Right lobe of liver (tissue), 6 donors: ENCODE results near the gene UTP18. TPM values are rescaled to one million over a fixed set of nuclear protein-coding genes. Genes with fewer than 3 reads are reported as not detected.

Source experiments
- ATAC-seq, 4 donors: fragments of 200-7000 bp; cut with Tn5 transposase; one replicate each; pipeline ENCODE4 v1.9.1; 2020; ENCODE audit warnings: mild to moderate bottlenecking in 4 of 4, moderate library complexity in 4 of 4
- DNase-seq, 3 donors: peaks; one replicate each; pipeline ENCODE4 v3.0.0-alpha.2; 2020
- H3K27ac ChIP-seq, 3 donors: fragments of 200-600 bp; one replicate each; pipeline ENCODE4 v1.8.0; 2022
- H3K27me3 ChIP-seq, 2 donors: fragments of 200-600 bp; one replicate each; pipeline ENCODE4 v1.8.0; 2022
- H3K36me3 ChIP-seq, 4 donors: fragments of 200-600 bp; sonication (generic) in 1 of 4; one replicate each; pipeline versions ENCODE4 v1.5.1 to v1.8.0; 2017 to 2022; ENCODE audit warnings: control low read depth in 1 of 4
- H3K4me1 ChIP-seq, 4 donors: fragments of 200-600 bp; sonication (generic) in 1 of 4; one replicate each; pipeline versions ENCODE4 v1.5.1 to v1.8.0; 2017 to 2022; ENCODE audit warnings: control low read depth in 1 of 4
- H3K4me3 ChIP-seq, 3 donors: fragments of 200-600 bp; one replicate each; pipeline ENCODE4 v1.8.0; 2022
- H3K9me3 ChIP-seq, 4 donors: fragments of 200-600 bp; sonication (generic) in 1 of 4; one replicate each; pipeline versions ENCODE4 v1.5.1 to v1.8.0; 2017 to 2022; ENCODE audit warnings: control low read depth in 1 of 4
- POLR2A ChIP-seq: fragments of 450-650 bp; IDR thresholded peaks from one replicate; pipeline ENCODE4 v1.6.1; 2017; ENCODE audit warnings: antibody characterized with exemption, mild to moderate bottlenecking
- WGBS: methylation state at CpG from one replicate; pipeline ENCODE4 v1.1.6; 2018; ENCODE audit warnings: low coverage, low lambda C conversion rate; ENCODE audit not compliant: insufficient coverage; ENCODE audit errors: missing lambda C conversion rate; 5-methylcytosine and 5-hydroxymethylcytosine counted together
- intact Hi-C, 2 donors: fragments of 100-400 bp; cut with DNase I; formaldehyde crosslinking; loops; one replicate each; pipeline versions ENCODE4 v1.11.2 to v1.14.1; 2022
- long read RNA-seq: library from polyadenylated mRNA; unstranded; transcript quantifications from one replicate; pipeline ENCODE4 v2.0.0, GENCODE V29; 2019
- total RNA-seq, 6 experiments: library from RNA; depleted of rRNA in 2 of 6; stranded (reverse); fragments of >200 nt in 2 of 6; fragmentation: NEBNext Ultra II Directional in 3 of 6; extraction: Animal tissue kit (Norgen Biotek cat#: 25700) in 3 of 6; gene quantifications; one replicate each; pipeline versions ENCODE4 v1.1.0 to v1.2.4, GENCODE V29; 2016 to 2023
- TF ChIP-seq, protein P1 (sequence below), 4 donors: fragments of 200-600 bp in 3 of 4; fragments of 450-650 bp in 1 of 4; IDR thresholded peaks; one replicate each; pipeline versions ENCODE4 v1.5.1 to v1.8.0; 2016 to 2022; ENCODE audit warnings: antibody characterized with exemption in 4 of 4, mild to moderate bottlenecking in 2 of 4
- donor health status: DM: no; HTN: yes; CAD: no.
- donor health status: DM: no; HTN: no; CAD: no.
- donor health status: DM: no; HTN: no; CAD: no.
- donor health status: DM: no; HTN: yes; CAD: no.
- donor health status: DM: no; HTN: yes; CAD: no.

UTP18 gene
- 10 to 100 TPM; 12.0 to 15.3 (median 13.7) TPM for total RNA-seq
- long read RNA-seq, partial matches to known transcripts = 0 of 5 reads
- long read RNA-seq, other reads (novel, unspliced or antisense) = 2 of 5 reads

DNA sequence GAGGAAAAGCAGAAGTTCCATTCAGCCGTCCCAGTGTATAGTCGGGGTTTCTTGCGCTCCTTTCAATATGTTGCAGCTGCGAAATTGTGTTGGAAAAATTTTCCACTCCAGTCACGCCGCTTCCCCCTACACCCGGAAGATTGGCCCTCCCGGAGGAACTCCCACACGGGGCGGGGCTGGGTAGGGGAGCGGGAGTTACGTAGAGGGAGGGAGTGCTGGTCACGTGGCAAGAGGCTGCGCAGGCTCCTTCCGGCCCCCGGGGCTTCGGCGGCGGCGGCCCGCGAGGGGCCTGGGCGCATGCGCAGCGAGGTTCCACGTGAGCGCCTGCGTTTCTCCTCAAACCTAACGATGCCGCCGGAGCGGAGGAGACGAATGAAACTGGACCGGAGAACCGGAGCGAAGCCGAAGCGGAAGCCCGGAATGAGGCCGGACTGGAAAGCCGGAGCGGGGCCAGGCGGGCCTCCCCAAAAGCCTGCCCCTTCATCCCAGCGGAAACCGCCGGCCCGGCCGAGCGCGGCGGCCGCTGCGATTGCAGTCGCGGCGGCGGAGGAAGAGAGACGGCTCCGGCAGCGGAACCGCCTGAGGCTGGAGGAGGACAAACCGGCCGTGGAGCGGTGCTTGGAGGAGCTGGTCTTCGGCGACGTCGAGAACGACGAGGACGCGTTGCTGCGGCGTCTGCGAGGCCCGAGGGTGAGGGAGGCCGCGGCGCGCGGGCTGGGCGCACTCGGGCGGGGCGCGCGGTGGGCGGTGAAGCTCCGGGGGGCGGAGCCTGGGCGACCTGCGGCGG is at the start of gene UTP18:
Gene UTP18 (plus strand): TSS at position 310 of the 787 bp plus-strand sequence. CDS start 39 bp downstream, at position 349.
- Histone ChIP-seq H3K36me3 (peaks cover 0 to 9% (median 0%) of the 10 kb centered on the region in 4 donors), H3K27ac (peak within 1 kb of the TSS; percentile 95 to 97 (median 96)), H3K4me1 (peaks cover 0 to 42% (median 18%) of the 10 kb centered on the region in 4 donors), H3K27me3 (no peaks in the 10 kb centered on the region), H3K9me3 (no peaks in the 10 kb centered on the region), H3K4me3 (peak within 1 kb of the TSS; percentile 89 to 99 (median 98))
- ATAC-seq = peak; percentile 90 to 94 (median 91)
- DNase-seq = peak; percentile 98 to 99 (median 98)
- intact Hi-C loops = no loop called here
- under 1% methylated on average over 21 of the region's 93 CpGs for WGBS
- TF ChIP-seq, protein P1, sequence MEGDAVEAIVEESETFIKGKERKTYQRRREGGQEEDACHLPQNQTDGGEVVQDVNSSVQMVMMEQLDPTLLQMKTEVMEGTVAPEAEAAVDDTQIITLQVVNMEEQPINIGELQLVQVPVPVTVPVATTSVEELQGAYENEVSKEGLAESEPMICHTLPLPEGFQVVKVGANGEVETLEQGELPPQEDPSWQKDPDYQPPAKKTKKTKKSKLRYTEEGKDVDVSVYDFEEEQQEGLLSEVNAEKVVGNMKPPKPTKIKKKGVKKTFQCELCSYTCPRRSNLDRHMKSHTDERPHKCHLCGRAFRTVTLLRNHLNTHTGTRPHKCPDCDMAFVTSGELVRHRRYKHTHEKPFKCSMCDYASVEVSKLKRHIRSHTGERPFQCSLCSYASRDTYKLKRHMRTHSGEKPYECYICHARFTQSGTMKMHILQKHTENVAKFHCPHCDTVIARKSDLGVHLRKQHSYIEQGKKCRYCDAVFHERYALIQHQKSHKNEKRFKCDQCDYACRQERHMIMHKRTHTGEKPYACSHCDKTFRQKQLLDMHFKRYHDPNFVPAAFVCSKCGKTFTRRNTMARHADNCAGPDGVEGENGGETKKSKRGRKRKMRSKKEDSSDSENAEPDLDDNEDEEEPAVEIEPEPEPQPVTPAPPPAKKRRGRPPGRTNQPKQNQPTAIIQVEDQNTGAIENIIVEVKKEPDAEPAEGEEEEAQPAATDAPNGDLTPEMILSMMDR (IDR thresholded peaks at IDR 0.05) = no peak
- peak; percentile 62 for TF ChIP-seq POLR2A

DNA sequence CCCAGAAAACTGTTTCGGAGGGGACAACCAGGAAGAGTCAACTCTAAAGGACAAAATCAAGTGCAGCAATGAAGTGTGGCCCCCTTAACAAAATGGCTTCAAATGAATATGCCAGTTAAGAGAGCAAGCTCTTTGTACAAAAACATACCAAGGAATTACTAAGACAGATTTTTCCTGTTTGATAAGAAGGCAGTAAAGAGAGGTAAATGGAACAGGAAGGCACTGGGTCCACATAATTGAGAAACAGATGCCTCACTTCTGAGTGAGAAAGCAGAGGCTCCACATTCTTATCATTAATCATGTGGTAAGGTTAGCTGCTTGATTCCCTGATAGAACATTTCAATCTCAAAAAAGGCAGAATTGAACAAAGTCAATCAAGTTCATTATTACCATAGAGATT is 45.4 kb upstream of the UTP18 start:
- no peak for TF ChIP-seq POLR2A
- TF ChIP-seq, protein P1 (IDR thresholded peaks at IDR 0.05) = no peak
- no peak for ATAC-seq
- Histone ChIP-seq H3K27me3 (no peaks in the 10 kb centered on the region), H3K4me1 (peaks cover 0 to 6% (median 0%) of the 10 kb centered on the region in 4 donors), H3K27ac (no peak overlapping the region), H3K4me3 (no peak overlapping the region), H3K9me3 (no peaks in the 10 kb centered on the region), H3K36me3 (peaks cover 0 to 64% (median 3%) of the 10 kb centered on the region in 4 donors)
- DNase-seq = no peak
- intact Hi-C loops = no loop called here
- WGBS = 100% methylated on average over 1 of the region's 1 CpG

DNA sequence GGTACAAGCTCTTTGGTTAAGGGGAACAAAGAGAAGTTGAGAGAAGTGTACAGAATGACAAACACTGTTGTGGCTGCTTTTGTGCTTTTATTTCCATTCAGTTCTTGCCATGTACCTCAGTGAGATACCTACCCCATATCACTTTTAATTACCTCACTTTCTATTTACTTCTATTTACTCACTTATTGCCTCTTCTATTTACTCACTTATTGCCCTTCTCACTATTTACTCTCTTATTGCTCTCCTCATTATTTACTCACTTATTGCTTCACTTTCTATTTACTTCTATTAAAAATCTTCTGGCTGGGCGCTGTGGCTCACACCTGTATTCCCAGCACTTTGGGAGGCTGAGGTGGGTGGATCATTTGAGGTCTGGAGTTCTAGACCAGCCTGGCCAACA is 42.4 kb upstream of the UTP18 start:
- DNase-seq (no peak), ATAC-seq (peak; percentile 62 to 93 (median 72))
- peaks cover 0 to 15% (median 0%) of the 10 kb centered on the region in 4 donors for H3K4me1 ChIP-seq
- intact Hi-C loops = no loop called here
- peaks cover 0 to 59% (median 3%) of the 10 kb centered on the region in 4 donors for H3K36me3 ChIP-seq
- no peak for TF ChIP-seq POLR2A
- TF ChIP-seq, protein P1 (IDR thresholded peaks at IDR 0.05) = no peak
- H3K4me3 ChIP-seq = no peak overlapping the region
- no peaks in the 10 kb centered on the region for H3K9me3 ChIP-seq
- no peak overlapping the region for H3K27ac ChIP-seq
- 39% methylated on average over 1 of the region's 1 CpG for WGBS
- no peaks in the 10 kb centered on the region for H3K27me3 ChIP-seq

DNA sequence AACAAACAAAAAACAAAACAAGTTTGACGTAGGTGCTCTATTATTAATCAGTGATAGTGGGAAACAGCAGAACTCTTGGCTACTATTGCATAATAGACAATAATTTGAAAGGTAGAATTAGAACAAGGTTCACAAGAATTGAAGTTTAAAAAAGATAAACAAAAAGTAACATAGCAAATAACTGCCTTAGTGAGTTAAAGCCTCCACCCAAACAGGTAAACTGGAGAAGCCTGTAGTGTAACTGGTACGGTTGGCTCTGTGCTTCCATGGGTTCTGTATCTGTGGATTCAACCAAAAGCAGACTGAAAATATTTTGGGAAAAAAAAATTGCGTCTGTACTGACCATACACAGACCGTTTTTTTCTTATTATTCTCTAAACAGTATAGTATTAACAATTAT is 39.0 kb upstream of the UTP18 start:
- no peak overlapping the region for H3K27ac ChIP-seq
- DNase-seq (no peak), ATAC-seq (peak in 2 of 4 donors; percentile 41 to 74)
- H3K4me1 ChIP-seq = peaks cover 0 to 15% (median 0%) of the 10 kb centered on the region in 4 donors
- intact Hi-C loops = no loop called here
- H3K4me3 ChIP-seq = no peak overlapping the region
- H3K27me3 ChIP-seq = no peaks in the 10 kb centered on the region
- TF ChIP-seq, protein P1 (IDR thresholded peaks at IDR 0.05) = no peak
- no peak for TF ChIP-seq POLR2A
- H3K36me3 ChIP-seq = peaks cover 0 to 46% (median 4%) of the 10 kb centered on the region in 4 donors
- H3K9me3 ChIP-seq = no peaks in the 10 kb centered on the region
- 63% methylated on average over 4 of the region's 4 CpGs for WGBS
